Adipocyte (in vitro differentiated cells): ENCODE measurements around the gene IL1RL1.

Experiments used
- DNase-seq: peaks from one replicate; pipeline ENCODE4 v3.0.0-alpha.2; 2015; ENCODE audit warnings: low read depth
- H3K27me3 ChIP-seq: replicated peaks from 2 replicates; pipeline ENCODE4 v1.7.0; 2013; ENCODE audit warnings: mild to moderate bottlenecking, low read length, moderate library complexity; ENCODE audit not compliant: control insufficient read depth, insufficient read depth
- H3K36me3 ChIP-seq: 2 replicates; pipeline ENCODE4 v1.7.0; 2013; ENCODE audit warnings: low read length, mild to moderate bottlenecking, moderate library complexity; ENCODE audit not compliant: control insufficient read depth, insufficient read depth, severe bottlenecking
- H3K4me1 ChIP-seq: 2 replicates; pipeline ENCODE4 v1.7.0; 2013; ENCODE audit warnings: mild to moderate bottlenecking, low read length, moderate library complexity; ENCODE audit not compliant: control insufficient read depth, insufficient read depth
- H3K4me3 ChIP-seq: 2 replicates; pipeline ENCODE4 v1.7.0; 2013; ENCODE audit warnings: mild to moderate bottlenecking, low read length, moderate library complexity
- H3K9ac ChIP-seq: 2 replicates; pipeline ENCODE4 v1.7.0; 2013; ENCODE audit warnings: mild to moderate bottlenecking, low read length, moderate library complexity
- H3K9me3 ChIP-seq: 2 replicates; pipeline ENCODE4 v1.7.0; 2013; ENCODE audit warnings: mild to moderate bottlenecking, low read length, moderate library complexity; ENCODE audit not compliant: control insufficient read depth

The IL1RL1 gene

GRCh38 chr2:102383722-102384121, 72.4 kb downstream of the IL1RL1 start:
- no peak for DNase-seq
- H3K36me3 ChIP-seq, result no peaks in the 10 kb centered on the region
- no peak overlapping the region for H3K9ac ChIP-seq
- H3K9me3 ChIP-seq, result peaks cover 14% of the 10 kb centered on the region
- no peaks in the 10 kb centered on the region for H3K27me3 ChIP-seq
- no peak overlapping the region for H3K4me3 ChIP-seq
- H3K4me1 ChIP-seq, result no peaks in the 10 kb centered on the region

DNA sequence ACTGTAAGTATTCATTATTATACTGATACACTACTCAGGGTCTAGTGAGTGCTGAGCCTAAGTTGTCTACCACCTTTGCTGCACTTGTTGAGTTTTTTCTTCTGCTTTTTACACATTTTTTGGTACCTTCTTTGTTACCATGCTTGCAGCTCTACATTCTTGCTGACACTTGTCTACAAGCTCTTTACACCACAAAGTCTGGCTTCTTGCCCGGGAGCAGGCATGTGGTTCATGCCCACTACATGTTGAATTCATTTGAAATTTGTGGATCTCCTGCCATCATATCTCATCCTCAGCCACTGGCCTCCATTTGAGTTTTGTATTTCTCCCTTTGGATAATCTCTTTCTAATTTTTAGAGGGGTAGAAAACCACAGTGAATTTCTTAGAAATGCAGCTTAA, 74.2 kb downstream of the IL1RL1 start:
- Histone ChIP-seq H3K4me3 (no peak overlapping the region), H3K36me3 (no peaks in the 10 kb centered on the region), H3K9me3 (peaks cover 14% of the 10 kb centered on the region), H3K4me1 (no peaks in the 10 kb centered on the region), H3K27me3 (no peaks in the 10 kb centered on the region), H3K9ac (no peak overlapping the region)
- no peak for DNase-seq

- no peak overlapping the region for H3K9ac ChIP-seq
- DNase-seq, result no peak
- H3K4me1 ChIP-seq, result no peaks in the 10 kb centered on the region
- no peaks in the 10 kb centered on the region for H3K36me3 ChIP-seq
- H3K4me3 ChIP-seq, result no peak overlapping the region
- H3K27me3 ChIP-seq, result no peaks in the 10 kb centered on the region
- peaks cover 14% of the 10 kb centered on the region for H3K9me3 ChIP-seq
Measured at GRCh38 chr2:102386004-102386403, 74.6 kb downstream of the IL1RL1 start.

DNA sequence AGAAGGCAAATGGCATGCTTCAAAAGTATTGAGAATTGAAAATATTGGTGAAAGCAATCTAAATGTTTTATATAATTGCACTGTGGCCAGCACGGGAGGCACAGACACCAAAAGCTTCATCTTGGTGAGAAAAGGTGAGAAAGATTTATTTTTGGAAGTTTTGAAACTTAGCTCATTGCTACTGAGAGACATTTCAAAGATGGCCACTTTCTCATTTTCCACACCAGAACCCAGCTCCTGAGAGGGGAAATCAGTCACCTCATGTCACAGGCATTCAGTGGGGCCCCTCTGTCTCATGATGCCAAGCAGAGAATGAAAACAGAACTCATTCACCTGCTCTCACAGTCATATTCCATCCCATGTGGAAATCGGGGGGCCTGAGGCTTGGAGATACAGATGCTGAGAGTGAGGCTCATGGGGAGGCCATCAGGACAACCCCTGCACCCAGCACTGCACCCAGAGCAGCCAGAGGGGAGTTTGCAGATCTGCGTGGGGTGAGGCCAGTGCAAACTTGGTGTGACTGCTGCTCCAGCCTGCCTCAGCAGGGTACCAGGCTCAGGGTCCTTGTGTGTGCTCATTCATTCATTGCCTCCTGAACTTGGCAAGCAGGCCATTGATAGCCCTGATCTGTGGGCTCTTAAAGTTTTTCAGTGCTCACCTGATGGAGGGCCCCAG, 75.6 kb downstream of the IL1RL1 start:
- Histone ChIP-seq H3K36me3 (no peaks in the 10 kb centered on the region), H3K9me3 (peaks cover 14% of the 10 kb centered on the region), H3K4me3 (no peak overlapping the region), H3K4me1 (no peaks in the 10 kb centered on the region), H3K9ac (no peak overlapping the region), H3K27me3 (no peaks in the 10 kb centered on the region)
- no peak for DNase-seq

DNA sequence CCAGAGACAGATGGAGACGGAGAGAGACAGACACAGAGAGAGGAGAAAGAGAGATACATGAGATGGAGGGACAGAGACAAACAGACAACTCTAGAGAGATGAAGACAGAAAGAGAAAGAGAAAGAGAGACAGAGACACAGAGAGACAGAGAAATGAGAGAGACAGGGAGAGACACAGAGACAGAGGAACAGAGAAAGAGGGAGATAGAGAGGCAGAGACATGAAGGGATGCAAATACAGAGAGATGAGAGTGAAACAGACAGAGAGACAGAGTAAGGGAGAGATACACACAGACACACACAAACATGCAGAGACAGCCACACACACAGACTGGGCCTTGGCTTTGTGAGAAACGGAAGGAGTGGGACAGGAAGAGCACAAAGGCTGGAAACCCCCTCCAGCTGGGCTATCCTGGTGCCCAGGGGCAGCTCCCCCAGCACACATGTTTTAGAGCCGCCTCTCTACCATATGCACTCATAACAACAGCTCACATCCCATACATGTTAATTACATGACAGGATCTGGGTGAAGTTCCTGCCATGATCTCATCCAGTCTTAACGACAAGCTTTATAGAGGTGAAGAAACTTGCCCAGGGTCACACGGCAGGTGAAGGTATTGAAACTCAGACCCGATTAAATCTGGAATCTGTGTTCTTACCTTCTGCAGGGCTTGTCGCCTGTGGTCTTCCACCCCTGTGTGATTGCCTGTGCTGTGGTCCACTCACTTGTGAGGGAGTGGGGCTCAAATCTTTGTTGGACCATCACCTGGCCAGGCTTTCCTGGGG, 76.6 kb downstream of the IL1RL1 start:
- Histone ChIP-seq H3K27me3 (no peaks in the 10 kb centered on the region), H3K9ac (no peak overlapping the region)

GRCh38 chr2:102391565-102391964, 80.2 kb downstream of the IL1RL1 start:
- no peaks in the 10 kb centered on the region for H3K4me1 ChIP-seq
- H3K9me3 ChIP-seq, result no peaks in the 10 kb centered on the region
- no peaks in the 10 kb centered on the region for H3K36me3 ChIP-seq
- no peak overlapping the region for H3K4me3 ChIP-seq
- no peak for DNase-seq
- H3K27me3 ChIP-seq, result no peaks in the 10 kb centered on the region
- H3K9ac ChIP-seq, result no peak overlapping the region

More for the DNA sequence above, 76.6 kb downstream of the IL1RL1 start:
- Histone ChIP-seq H3K9me3 (peaks cover 14% of the 10 kb centered on the region), H3K4me3 (no peak overlapping the region), H3K4me1 (no peaks in the 10 kb centered on the region), H3K36me3 (no peaks in the 10 kb centered on the region)
- DNase-seq, result no peak

DNA sequence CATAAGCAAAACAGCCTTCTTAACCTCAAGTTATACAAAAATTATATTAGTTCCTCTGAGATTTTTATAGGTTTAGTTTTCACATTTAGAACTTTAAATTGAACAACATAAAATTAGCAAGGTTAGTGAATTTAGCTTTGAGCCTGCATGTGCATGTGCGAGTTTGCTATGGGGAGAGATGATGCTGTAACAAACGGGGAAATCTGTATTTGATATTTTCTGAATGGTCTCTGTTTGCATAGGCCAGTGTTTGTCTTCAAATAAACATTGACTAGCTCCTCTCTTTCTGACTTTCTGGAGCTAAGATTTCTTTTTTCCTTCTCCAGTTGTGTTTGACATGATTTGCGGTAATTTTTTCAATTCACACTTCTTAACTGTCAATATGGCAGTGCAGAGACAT, 80.7 kb downstream of the IL1RL1 start:
- Histone ChIP-seq H3K27me3 (no peaks in the 10 kb centered on the region), H3K9ac (no peak overlapping the region), H3K4me3 (no peak overlapping the region), H3K9me3 (no peaks in the 10 kb centered on the region), H3K36me3 (no peaks in the 10 kb centered on the region), H3K4me1 (no peaks in the 10 kb centered on the region)
- DNase-seq, result no peak

GRCh38 chr2:102392942-102393341, 81.6 kb downstream of the IL1RL1 start:
- Histone ChIP-seq H3K27me3 (no peaks in the 10 kb centered on the region), H3K4me3 (no peak overlapping the region), H3K4me1 (no peaks in the 10 kb centered on the region), H3K36me3 (no peaks in the 10 kb centered on the region), H3K9ac (no peak overlapping the region), H3K9me3 (no peaks in the 10 kb centered on the region)
- DNase-seq, result no peak

DNA sequence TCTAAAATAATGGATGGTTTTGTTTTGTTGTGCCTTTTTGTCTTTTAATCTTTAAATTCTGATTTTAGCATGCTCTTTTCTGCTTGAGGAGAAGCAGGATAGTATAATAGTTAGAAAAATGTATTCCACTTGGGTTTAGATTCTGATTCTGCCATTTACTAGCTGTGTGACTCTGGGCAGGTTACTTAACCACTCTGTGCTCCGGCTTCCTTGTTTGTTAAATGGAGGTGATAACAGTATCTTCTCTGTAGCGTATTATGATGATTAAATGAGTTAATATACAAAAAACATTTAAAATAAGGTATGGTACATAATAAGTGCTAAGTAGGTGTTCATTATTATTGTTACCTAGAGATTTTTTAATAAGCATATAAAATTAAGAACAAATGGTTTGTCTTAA, 84.6 kb downstream of the IL1RL1 start:
- Histone ChIP-seq H3K4me1 (peaks cover 4% of the 10 kb centered on the region), H3K27me3 (no peaks in the 10 kb centered on the region), H3K4me3 (no peak overlapping the region), H3K9ac (no peak overlapping the region), H3K36me3 (no peaks in the 10 kb centered on the region), H3K9me3 (no peaks in the 10 kb centered on the region)
- DNase-seq, result no peak

- H3K9me3 ChIP-seq, result no peaks in the 10 kb centered on the region
- no peak overlapping the region for H3K4me3 ChIP-seq
- H3K36me3 ChIP-seq, result no peaks in the 10 kb centered on the region
- H3K9ac ChIP-seq, result no peak overlapping the region
- no peaks in the 10 kb centered on the region for H3K27me3 ChIP-seq
- H3K4me1 ChIP-seq, result peaks cover 10% of the 10 kb centered on the region
- DNase-seq, result no peak
Measured at GRCh38 chr2:102397209-102397608, 85.8 kb downstream of the IL1RL1 start.

GRCh38 chr2:102399499-102400141, 88.3 kb downstream of the IL1RL1 start:
- Histone ChIP-seq H3K27me3 (no peaks in the 10 kb centered on the region), H3K36me3 (no peaks in the 10 kb centered on the region), H3K9me3 (no peaks in the 10 kb centered on the region), H3K4me3 (no peak overlapping the region), H3K4me1 (peaks cover 10% of the 10 kb centered on the region), H3K9ac (no peak overlapping the region)
- DNase-seq, result no peak
